ENCODE data around the gene DISP2. TPM values are rescaled to one million over a fixed set of nuclear protein-coding genes. Genes with fewer than 3 reads are reported as not detected.

Gene DISP2
- total RNA-seq, 1 donor from 2014 or later: 0.54 TPM

GRCh38 chr15:40421246-40422157 lies 63.5 kb downstream of the DISP2 start:
- Mint-ChIP-seq H3K36me3 (ENCODE audit: low read depth) (peaks cover 3% of the 10 kb centered on the region), H3K9me3 (no peaks in the 10 kb centered on the region), H3K27me3 (ENCODE audit: insufficient read depth) (no peaks in the 10 kb centered on the region), H3K4me1 (ENCODE audit: low read depth) (no peaks in the 10 kb centered on the region), H3K4me3 (no peak overlapping the region), H3K27ac (no peak overlapping the region)
- intact Hi-C loops (cut with micrococcal nuclease): loop anchor here (1.0 to 10.0 kb wide), 7 partner anchors 16 to 207 kb away; partner anchors contain the start of genes IVD and KNSTRN
- DNase-seq (ENCODE audit: low spot score): peak; percentile 72

- H3K4me1 Mint-ChIP-seq (ENCODE audit: low read depth): no peaks in the 10 kb centered on the region
- no peak overlapping the region for H3K27ac Mint-ChIP-seq
- H3K36me3 Mint-ChIP-seq (ENCODE audit: low read depth): no peaks in the 10 kb centered on the region
- peaks cover 2% of the 10 kb centered on the region for H3K27me3 Mint-ChIP-seq (ENCODE audit: insufficient read depth)
- H3K4me3 Mint-ChIP-seq: no peak overlapping the region
- DNase-seq (ENCODE audit: low spot score): no peak
- intact Hi-C loops (cut with micrococcal nuclease): loop anchor here (5.0 to 10.0 kb wide), 2 partner anchors 42 to 210 kb away; partner anchors contain the start of gene KNSTRN
- H3K9me3 Mint-ChIP-seq: no peaks in the 10 kb centered on the region
These were observed 66.6 kb downstream of the DISP2 start for GRCh38 chr15:40424483-40425115.

GRCh38 chr15:40425681-40426080 lies 67.7 kb downstream of the DISP2 start:
- DNase-seq (ENCODE audit: low spot score): no peak
- Mint-ChIP-seq H3K4me1 (ENCODE audit: low read depth) (no peaks in the 10 kb centered on the region), H3K36me3 (ENCODE audit: low read depth) (no peaks in the 10 kb centered on the region), H3K27ac (no peak overlapping the region), H3K4me3 (no peak overlapping the region), H3K9me3 (no peaks in the 10 kb centered on the region), H3K27me3 (ENCODE audit: insufficient read depth) (peaks cover 7% of the 10 kb centered on the region)
- intact Hi-C loops (cut with micrococcal nuclease): loop anchor here (10.0 kb wide), 1 partner anchor 211 kb away; no protein-coding TSS in a partner anchor

- intact Hi-C loops (cut with micrococcal nuclease): loop anchor here (10.0 kb wide), 1 partner anchor 212 kb away; no protein-coding TSS in a partner anchor
- H3K4me1 Mint-ChIP-seq (ENCODE audit: low read depth): no peaks in the 10 kb centered on the region
- H3K27me3 Mint-ChIP-seq (ENCODE audit: insufficient read depth): peaks cover 7% of the 10 kb centered on the region
- no peak overlapping the region for H3K4me3 Mint-ChIP-seq
- H3K9me3 Mint-ChIP-seq: no peaks in the 10 kb centered on the region
- H3K27ac Mint-ChIP-seq: no peak overlapping the region
- DNase-seq (ENCODE audit: low spot score): no peak
- H3K36me3 Mint-ChIP-seq (ENCODE audit: low read depth): no peaks in the 10 kb centered on the region
These were observed 69.2 kb downstream of the DISP2 start for GRCh38 chr15:40427188-40427587.

GRCh38 chr15:40428185-40428584 lies 70.2 kb downstream of the DISP2 start:
- intact Hi-C loops (cut with micrococcal nuclease): loop anchor here (10.0 kb wide), 1 partner anchor 213 kb away; no protein-coding TSS in a partner anchor
- no peaks in the 10 kb centered on the region for H3K36me3 Mint-ChIP-seq (ENCODE audit: low read depth)
- DNase-seq (ENCODE audit: low spot score): no peak
- no peak overlapping the region for H3K27ac Mint-ChIP-seq
- H3K4me1 Mint-ChIP-seq (ENCODE audit: low read depth): no peaks in the 10 kb centered on the region
- no peaks in the 10 kb centered on the region for H3K9me3 Mint-ChIP-seq
- peaks cover 8% of the 10 kb centered on the region for H3K27me3 Mint-ChIP-seq (ENCODE audit: insufficient read depth)
- no peak overlapping the region for H3K4me3 Mint-ChIP-seq

Other genes starting within 250 kb of the DISP2 start
- gene BMF, start 249.3 kb upstream of the DISP2 start, total RNA-seq: 10.1 and 16.5 TPM in 2 replicates
- gene BUB1B, start 197.2 kb upstream of the DISP2 start, total RNA-seq: 71.0 and 76.1 TPM in 2 replicates
- 0.26 and 0.78 TPM in 2 replicates for gene PAK6, start 119.2 kb upstream of the DISP2 start, total RNA-seq
- gene ANKRD63, start 75.2 kb upstream of the DISP2 start, total RNA-seq: not detected in 2 replicates
- 88.5 and 89.0 TPM in 2 replicates for gene PLCB2, start 50.3 kb upstream of the DISP2 start, total RNA-seq
- gene INAFM2, start 34.5 kb upstream of the DISP2 start, total RNA-seq: 19.2 and 25.1 TPM in 2 replicates
- gene CCDC9B, start 17.3 kb upstream of the DISP2 start, total RNA-seq: 0.21 and 0.24 TPM in 2 replicates
- not detected in 2 replicates for gene PHGR1, start 7.2 kb upstream of the DISP2 start, total RNA-seq
- 48.4 and 52.1 TPM in 2 replicates for gene KNSTRN, start 24.5 kb downstream of the DISP2 start, total RNA-seq
- gene IVD, start 47.6 kb downstream of the DISP2 start, total RNA-seq: 59.6 and 65.2 TPM in 2 replicates
- 26.5 and 26.9 TPM in 2 replicates for gene BAHD1, start 82.7 kb downstream of the DISP2 start, total RNA-seq
- gene CHST14, start 112.8 kb downstream of the DISP2 start, total RNA-seq: 9.7 and 10.2 TPM in 2 replicates
- gene CCDC32, start 206.8 kb downstream of the DISP2 start, total RNA-seq: 28.4 and 36.9 TPM in 2 replicates
- gene RPUSD2, start 211.1 kb downstream of the DISP2 start, total RNA-seq: 19.5 and 22.6 TPM in 2 replicates
- gene KNL1, start 236.0 kb downstream of the DISP2 start, total RNA-seq: 21.6 and 22.4 TPM in 2 replicates